LHCN-M2 (cell line): ENCODE results near the gene GATC. TPM values are rescaled to one million over a fixed set of nuclear protein-coding genes. Genes with fewer than 3 reads are reported as not detected.

Experiments
- DNase-seq: peaks from one replicate; pipeline ENCODE4 v3.0.0-alpha.2; 2012; ENCODE audit warnings: low read depth
- total RNA-seq: library from RNA; depleted of rRNA; stranded (reverse); fragments of >200 nt; gene quantifications from 2 replicates; pipeline ENCODE4 v1.2.3, GENCODE V29; 2014; rRNA removed

The GATC gene
- total RNA-seq, 1 experiment from 2014 or later: 24.3 TPM

GRCh38 chr12:120497524-120498150 is 51.4 kb downstream of the GATC start:
- peak; percentile 4 for DNase-seq

GRCh38 chr12:120498870-120499515 is 52.7 kb downstream of the GATC start:
- DNase-seq: no peak

GRCh38 chr12:120500581-120500980 is 54.3 kb downstream of the GATC start:
- peak; percentile 29 for DNase-seq

- no peak for DNase-seq
Observed at GRCh38 chr12:120504587-120504986, 58.3 kb downstream of the GATC start.

GRCh38 chr12:120508537-120508936 is 62.3 kb downstream of the GATC start:
- DNase-seq: no peak

Other genes starting within 250 kb of the GATC start
- gene RPLP0, start 245.3 kb upstream of the GATC start, total RNA-seq: 3,359 and 3,689 TPM in 2 replicates
- gene PXN, start 180.7 kb upstream of the GATC start, total RNA-seq: 152 and 159 TPM in 2 replicates
- not detected in 2 replicates for gene RNU4-2, start 154.5 kb upstream of the GATC start, total RNA-seq
- gene RNU4-1, start 153.2 kb upstream of the GATC start, total RNA-seq: under 0.01 TPM in 1 of 2 replicates, not detected in the other
- gene SIRT4, start 144.1 kb upstream of the GATC start, total RNA-seq: 1.6 and 2.1 TPM in 2 replicates
- gene PLA2G1B, start 118.7 kb upstream of the GATC start, total RNA-seq: not detected in 2 replicates
- not detected in 2 replicates for gene MSI1, start 77.3 kb upstream of the GATC start, total RNA-seq
- gene COX6A1, start 8.3 kb upstream of the GATC start, total RNA-seq: 378 and 392 TPM in 2 replicates
- gene TRIAP1, start 60 bp upstream of the GATC start, total RNA-seq: 52.1 and 59.5 TPM in 2 replicates
- 170 and 172 TPM in 2 replicates for gene SRSF9, start 23.3 kb downstream of the GATC start, total RNA-seq
- 308 and 404 TPM in 2 replicates for gene DYNLL1, start 49.7 kb downstream of the GATC start, total RNA-seq
- gene COQ5, start 82.7 kb downstream of the GATC start, total RNA-seq: 33.5 and 33.7 TPM in 2 replicates
- 68.5 and 77.4 TPM in 2 replicates for gene RNF10, start 87.9 kb downstream of the GATC start, total RNA-seq
- 33.0 and 41.6 TPM in 2 replicates for gene POP5, start 135.0 kb downstream of the GATC start, total RNA-seq
- 0.45 TPM in 1 of 2 replicates, not detected in the other for gene CABP1, start 194.2 kb downstream of the GATC start, total RNA-seq
- gene MLEC, start 240.7 kb downstream of the GATC start, total RNA-seq: 139 and 140 TPM in 2 replicates